ENCODE data around the gene ALKBH1.
"Not testable (repeated sequence)": the region's sequence is repeated elsewhere in the genome, so short reads cannot be mapped to it uniquely, and the experiment has no call there.

The ALKBH1 gene

GRCh38 chr14:77681196-77682157 lies 26.3 kb downstream of the ALKBH1 start:
- TF ChIP-seq MYC (IDR thresholded peaks at IDR 0.05; ENCODE audit: low read depth, low read length), result no peak
- TF ChIP-seq MAX (IDR thresholded peaks at IDR 0.05; ENCODE audit: low read depth, low read length), result no peak
- no peak for TF ChIP-seq POLR2A (IDR thresholded peaks at IDR 0.05; ENCODE audit: extremely low read depth, insufficient read length)
- TF ChIP-seq CTCF (IDR thresholded peaks at IDR 0.05; ENCODE audit: low read depth, low read length), result no peak
- no peak overlapping the region for H3K4me3 ChIP-seq (ENCODE audit: low read depth, low read length)
- DNase-seq (ENCODE audit: low read depth), result no peak

GRCh38 chr14:77674931-77675330 lies 32.9 kb downstream of the ALKBH1 start:
- TF ChIP-seq MYC (IDR thresholded peaks at IDR 0.05; ENCODE audit: low read depth, low read length) (no peak), POLR2A (IDR thresholded peaks at IDR 0.05; ENCODE audit: extremely low read depth, insufficient read length) (no peak), CTCF (IDR thresholded peaks at IDR 0.05; ENCODE audit: low read depth, low read length) (no peak), MAX (IDR thresholded peaks at IDR 0.05; ENCODE audit: low read depth, low read length) (no peak)
- DNase-seq (ENCODE audit: low read depth), result no peak
- no peak overlapping the region for H3K4me3 ChIP-seq (ENCODE audit: low read depth, low read length)

- TF ChIP-seq CTCF (IDR thresholded peaks at IDR 0.05; ENCODE audit: low read depth, low read length) (no peak), POLR2A (IDR thresholded peaks at IDR 0.05; ENCODE audit: extremely low read depth, insufficient read length) (no peak), MYC (IDR thresholded peaks at IDR 0.05; ENCODE audit: low read depth, low read length) (no peak)
- H3K4me3 ChIP-seq (ENCODE audit: low read depth, low read length), result no peak overlapping the region
- no peak for DNase-seq (ENCODE audit: low read depth)
These were observed 34.6 kb downstream of the ALKBH1 start for GRCh38 chr14:77673193-77673592.

GRCh38 chr14:77667331-77667730 lies 40.5 kb downstream of the ALKBH1 start:
- TF ChIP-seq POLR2A (IDR thresholded peaks at IDR 0.05; ENCODE audit: extremely low read depth, insufficient read length) (no peak), MYC (IDR thresholded peaks at IDR 0.05; ENCODE audit: low read depth, low read length) (no peak), CTCF (IDR thresholded peaks at IDR 0.05; ENCODE audit: low read depth, low read length) (no peak), MAX (IDR thresholded peaks at IDR 0.05; ENCODE audit: low read depth, low read length) (no peak)
- no peak overlapping the region for H3K4me3 ChIP-seq (ENCODE audit: low read depth, low read length)
- no peak for DNase-seq (ENCODE audit: low read depth)

GRCh38 chr14:77663293-77663692 lies 44.5 kb downstream of the ALKBH1 start:
- TF ChIP-seq CTCF (IDR thresholded peaks at IDR 0.05; ENCODE audit: low read depth, low read length) (no peak), MYC (IDR thresholded peaks at IDR 0.05; ENCODE audit: low read depth, low read length) (no peak), MAX (IDR thresholded peaks at IDR 0.05; ENCODE audit: low read depth, low read length) (no peak), POLR2A (IDR thresholded peaks at IDR 0.05; ENCODE audit: extremely low read depth, insufficient read length) (no peak)

GRCh38 chr14:77661562-77661961 lies 46.3 kb downstream of the ALKBH1 start:
- H3K4me3 ChIP-seq (ENCODE audit: low read depth, low read length); DNase-seq (ENCODE audit: low read depth): not testable (repeated sequence)

More at GRCh38 chr14:77663293-77663692, 44.5 kb downstream of the ALKBH1 start:
- DNase-seq (ENCODE audit: low read depth), result no peak
- H3K4me3 ChIP-seq (ENCODE audit: low read depth, low read length), result no peak overlapping the region

Data from NB4 (cell line).